ENCODE results near the gene GPR101. TPM values are rescaled to one million over a fixed set of nuclear protein-coding genes. Genes with fewer than 3 reads are reported as not detected.

The GPR101 gene
- total and polyA plus RNA-seq, 10 of the 15 experiments (the other 5 are each of a cell fraction or from before 2014, with no cell fraction given) = not detected

DNA sequence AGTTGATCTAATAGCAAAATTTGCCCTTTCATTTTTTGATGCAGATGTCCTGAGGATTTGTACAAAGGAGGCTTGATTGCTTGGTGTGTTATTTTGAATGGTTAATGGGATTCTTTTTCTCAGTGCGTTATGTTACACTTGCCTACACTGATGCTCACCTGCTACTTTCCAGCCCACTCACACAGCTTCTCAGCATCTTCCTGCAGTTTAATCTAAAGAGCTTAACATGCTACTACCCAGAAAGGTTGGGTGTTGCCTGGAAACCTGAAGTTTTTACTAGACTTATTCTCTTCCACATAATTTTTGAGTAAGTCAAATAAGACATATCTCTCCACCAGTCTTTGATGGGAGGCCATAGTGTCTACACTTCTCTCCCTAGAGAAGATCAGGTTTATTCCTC lies 9.9 kb upstream of the GPR101 start:
- no peaks in the 10 kb centered on the region for H3K79me2 ChIP-seq (ENCODE audit: control insufficient read depth, insufficient read depth, low read length)
- ChIA-PET SMC1A (ENCODE audit: uncharacterized antibody, unreplicated experiment) (interaction anchor here (1.4 kb wide), 1 partner anchor 23 kb away, joined by 3 read pairs; no protein-coding TSS in a partner anchor), POLR2A (no interaction called here), CTCF (interaction anchor here (0.5 to 1.8 kb wide), 2 partner anchors 8 to 1144 kb away, joined by 3 to 7 read pairs; no protein-coding TSS in a partner anchor), RAD21 (ENCODE audit: unreplicated experiment) (no interaction called here)
- intact Hi-C loops (cut with micrococcal nuclease; ENCODE audit: unreplicated experiment) = no loop called here
- ATAC-seq = no peak
- no peak overlapping the region for H3K4me2 ChIP-seq (ENCODE audit: control insufficient read depth, insufficient read depth)
- no peak overlapping the region for H3K4me3 ChIP-seq
- no TSS peak for BruUV-seq (replicated peaks)
- H3K9me3 ChIP-seq (replicated peaks; ENCODE audit: control insufficient read depth, insufficient read depth, low read length) = no peaks in the 10 kb centered on the region
- H2AFZ ChIP-seq (ENCODE audit: control insufficient read depth, low read depth, low read length) = no peak overlapping the region
- TF ChIP-seq, protein P1, sequence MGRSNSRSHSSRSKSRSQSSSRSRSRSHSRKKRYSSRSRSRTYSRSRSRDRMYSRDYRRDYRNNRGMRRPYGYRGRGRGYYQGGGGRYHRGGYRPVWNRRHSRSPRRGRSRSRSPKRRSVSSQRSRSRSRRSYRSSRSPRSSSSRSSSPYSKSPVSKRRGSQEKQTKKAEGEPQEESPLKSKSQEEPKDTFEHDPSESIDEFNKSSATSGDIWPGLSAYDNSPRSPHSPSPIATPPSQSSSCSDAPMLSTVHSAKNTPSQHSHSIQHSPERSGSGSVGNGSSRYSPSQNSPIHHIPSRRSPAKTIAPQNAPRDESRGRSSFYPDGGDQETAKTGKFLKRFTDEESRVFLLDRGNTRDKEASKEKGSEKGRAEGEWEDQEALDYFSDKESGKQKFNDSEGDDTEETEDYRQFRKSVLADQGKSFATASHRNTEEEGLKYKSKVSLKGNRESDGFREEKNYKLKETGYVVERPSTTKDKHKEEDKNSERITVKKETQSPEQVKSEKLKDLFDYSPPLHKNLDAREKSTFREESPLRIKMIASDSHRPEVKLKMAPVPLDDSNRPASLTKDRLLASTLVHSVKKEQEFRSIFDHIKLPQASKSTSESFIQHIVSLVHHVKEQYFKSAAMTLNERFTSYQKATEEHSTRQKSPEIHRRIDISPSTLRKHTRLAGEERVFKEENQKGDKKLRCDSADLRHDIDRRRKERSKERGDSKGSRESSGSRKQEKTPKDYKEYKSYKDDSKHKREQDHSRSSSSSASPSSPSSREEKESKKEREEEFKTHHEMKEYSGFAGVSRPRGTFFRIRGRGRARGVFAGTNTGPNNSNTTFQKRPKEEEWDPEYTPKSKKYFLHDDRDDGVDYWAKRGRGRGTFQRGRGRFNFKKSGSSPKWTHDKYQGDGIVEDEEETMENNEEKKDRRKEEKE (IDR thresholded peaks at IDR 0.05) = no peak
- no peak for TF ChIP-seq MEF2B (IDR thresholded peaks at IDR 0.05; ENCODE audit: partially characterized antibody, poor library complexity, severe bottlenecking)
- TF ChIP-seq ZZZ3 (IDR thresholded peaks at IDR 0.05; ENCODE audit: control insufficient read depth, insufficient read length, low read depth) = no peak
- no peak for TF ChIP-seq SPI1 (IDR thresholded peaks at IDR 0.05; ENCODE audit: borderline replicate concordance, insufficient read depth, low read depth, low read length)
- TF ChIP-seq TAF1 (IDR thresholded peaks at IDR 0.05; ENCODE audit: borderline replicate concordance, low read depth, low read length) = no peak
- no peak for TF ChIP-seq NFXL1 (IDR thresholded peaks at IDR 0.05; ENCODE audit: borderline replicate concordance)
- no peak for TF ChIP-seq SMC3 (IDR thresholded peaks at IDR 0.05; ENCODE audit: borderline replicate concordance, low read length)
- TF ChIP-seq IRF4 (IDR thresholded peaks at IDR 0.05; ENCODE audit: low read depth, low read length) = no peak
- no peak for TF ChIP-seq MTA3 (IDR thresholded peaks at IDR 0.05; ENCODE audit: borderline replicate concordance, low read length)
- H3K4me1 ChIP-seq (ENCODE audit: control insufficient read depth, insufficient read depth, low read length) = no peaks in the 10 kb centered on the region
- 33% methylated on average over 1 of the region's 1 CpG for WGBS (ENCODE audit: insufficient coverage, insufficient replicate concordance, low lambda C conversion rate, missing lambda C conversion rate)
- FAIRE-seq = no peak
- H3K36me3 ChIP-seq (ENCODE audit: control insufficient read depth in 2 of 2, insufficient read depth in 2 of 2, low read length in 1 of 2) = no peaks in the 10 kb centered on the region
- no peak overlapping the region for H3K27ac ChIP-seq (ENCODE audit: control insufficient read depth, insufficient read depth)
- no peak for DNase-seq (ENCODE audit: low read depth, low spot score)
- in situ Hi-C loops (cut with MboI) = no loop called here
- H4K20me1 ChIP-seq (ENCODE audit: control insufficient read depth, insufficient read depth) = no peaks in the 10 kb centered on the region
- H3K27me3 ChIP-seq (replicated peaks in 1 of 2; ENCODE audit: control insufficient read depth in 2 of 2, insufficient read depth in 2 of 2, low read length in 1 of 2) = no peaks in the 10 kb centered on the region
- H3K9ac ChIP-seq (ENCODE audit: control insufficient read depth, insufficient read depth, low read length) = no peak overlapping the region

All from GM12878 (cell line).